Measurements from ENCODE around the gene LINC01488. TPM values are rescaled to one million over a fixed set of nuclear protein-coding genes. Genes with fewer than 3 reads are reported as not detected.

LINC01488 gene
- total RNA-seq, 1 donor from 2014 or later, result not detected

DNA sequence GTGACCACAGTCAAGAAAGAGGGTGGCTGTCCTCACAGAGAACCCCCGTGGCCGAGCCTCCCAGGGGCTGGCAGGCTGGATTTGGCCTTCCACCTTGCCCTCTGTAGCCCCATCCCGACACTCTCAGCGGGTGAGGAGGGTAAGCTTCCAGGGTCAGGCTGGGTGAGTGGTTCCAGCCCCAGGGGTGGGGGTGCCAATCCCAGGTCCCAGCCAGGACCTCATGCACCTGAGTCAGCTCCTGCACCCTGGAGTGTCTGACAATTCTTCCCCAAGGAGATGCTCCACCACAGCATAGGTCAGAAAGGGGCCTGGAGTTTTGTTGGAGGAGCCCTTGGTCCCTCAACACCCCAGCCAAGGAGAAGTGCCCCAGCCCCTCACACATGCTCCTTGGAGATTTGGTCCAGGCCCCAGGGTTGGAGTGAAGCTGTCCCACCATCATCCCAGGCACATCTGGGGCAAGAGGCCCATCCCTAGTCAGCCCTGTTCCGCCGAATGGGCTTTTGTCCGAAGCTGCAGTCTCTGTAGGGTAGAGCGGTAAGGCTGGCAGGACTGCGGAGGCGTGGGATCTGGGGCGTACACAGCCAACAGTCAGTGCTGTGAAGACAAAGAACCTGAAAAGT is 8.4 kb downstream of the LINC01488 start:
- no peak for DNase-seq (ENCODE audit: extremely low read depth, low read depth, low spot score)

DNA sequence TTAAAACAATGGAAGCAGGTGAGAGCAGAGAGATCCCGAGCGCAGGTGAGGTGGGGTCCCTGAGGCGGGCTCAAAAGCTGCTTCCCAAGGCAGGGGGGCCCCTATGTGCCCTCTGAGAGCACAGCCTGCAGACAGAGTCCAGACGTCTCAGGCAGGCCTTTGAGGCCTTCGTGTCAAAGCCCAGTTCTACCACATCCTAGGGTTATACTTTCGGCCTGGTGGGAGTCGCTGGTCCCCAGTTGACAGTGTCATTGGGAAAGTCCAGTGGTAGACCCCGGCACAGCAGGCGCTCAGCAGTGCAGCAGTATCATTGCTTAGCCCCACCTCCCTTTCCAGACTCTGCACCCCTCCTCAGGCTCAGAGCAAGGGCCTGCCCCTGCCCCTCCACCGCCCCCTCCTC is 9.1 kb downstream of the LINC01488 start:
- DNase-seq (ENCODE audit: extremely low read depth, low read depth, low spot score), result no peak

DNA sequence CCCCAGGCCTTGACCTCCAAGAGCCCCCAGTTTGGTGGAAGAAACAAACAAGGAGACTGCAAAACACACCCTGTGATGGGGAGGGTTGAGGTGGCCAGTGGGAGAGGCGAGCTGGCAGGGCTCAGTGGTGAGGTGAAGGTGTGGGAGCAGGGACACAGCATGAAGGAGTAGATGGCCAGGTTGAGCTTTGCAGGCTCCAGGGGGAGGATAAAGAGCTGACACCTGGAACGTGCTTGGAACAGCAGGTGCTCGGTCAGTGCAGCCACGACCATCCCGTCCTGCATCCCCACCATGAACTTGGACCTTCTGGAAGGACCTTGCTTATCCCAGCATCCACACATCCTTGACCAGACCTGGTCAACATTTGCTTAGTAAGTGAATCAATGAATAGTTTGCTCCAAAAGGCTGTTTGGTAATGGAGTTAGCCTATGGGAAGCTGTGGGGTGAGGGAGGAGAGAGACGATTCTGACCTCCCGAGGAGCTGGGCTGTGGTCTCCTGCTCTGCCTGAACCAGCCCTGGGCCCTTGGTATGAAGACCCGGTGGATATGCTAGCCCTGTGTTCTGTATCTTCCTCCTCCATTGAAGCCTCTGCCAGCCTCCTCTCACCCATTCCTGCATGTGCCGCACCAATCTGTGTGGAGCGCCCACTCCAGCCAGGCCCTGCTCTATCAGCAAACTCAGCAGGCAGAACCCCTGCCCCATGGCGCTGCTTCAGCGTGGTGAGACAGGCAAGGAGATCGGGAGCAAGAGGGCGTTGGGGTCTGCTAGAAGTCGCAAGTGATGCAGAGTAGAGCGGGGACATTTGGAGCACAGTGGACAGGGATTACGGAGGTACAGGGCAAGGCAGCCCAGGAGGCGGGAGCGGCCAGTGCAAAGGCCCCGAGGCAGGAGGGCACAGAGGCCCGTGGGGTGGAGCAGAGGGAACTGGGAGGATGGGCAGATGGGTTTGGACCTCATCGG is 9.9 kb downstream of the LINC01488 start:
- no peak for DNase-seq (ENCODE audit: extremely low read depth, low read depth, low spot score)

DNA sequence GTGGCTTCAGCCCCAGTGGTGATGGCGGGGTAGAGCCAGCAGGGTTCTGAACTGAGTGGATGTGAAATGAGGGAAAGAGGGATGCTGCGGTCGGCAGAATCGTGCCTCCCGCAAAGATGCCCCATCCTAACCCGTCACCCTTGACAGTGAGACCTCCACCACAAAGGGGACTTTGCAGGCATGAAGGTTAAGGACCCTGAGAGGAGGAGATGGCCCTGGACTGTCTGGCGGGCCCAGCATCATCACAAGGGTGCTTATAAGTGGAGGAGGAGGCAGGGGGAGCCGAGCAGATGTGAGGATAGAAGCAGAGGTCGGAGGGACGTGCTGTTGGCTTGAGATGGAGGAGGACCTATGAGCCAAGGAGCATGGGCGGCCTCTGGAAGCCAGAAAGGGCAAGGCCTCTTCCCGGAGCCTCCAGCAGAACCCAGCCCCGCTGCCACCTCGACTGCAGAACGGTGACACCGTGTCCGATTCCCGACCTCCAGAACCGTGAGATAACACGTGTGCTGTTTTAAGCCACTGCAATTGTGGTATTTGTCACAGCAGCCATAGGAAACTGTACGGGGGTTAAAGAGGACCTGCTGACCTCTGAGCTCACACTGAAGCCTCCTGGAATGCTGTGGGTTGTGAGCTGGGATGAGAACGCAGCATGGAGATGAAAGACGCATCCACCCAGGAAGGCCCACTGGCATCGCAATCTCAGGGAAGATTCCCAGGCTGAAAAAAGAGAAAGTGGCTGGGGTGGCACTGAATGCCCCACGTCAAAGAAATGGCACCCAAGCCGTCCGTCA is 10.9 kb downstream of the LINC01488 start:
- DNase-seq (ENCODE audit: extremely low read depth, low read depth, low spot score), result no peak

DNA sequence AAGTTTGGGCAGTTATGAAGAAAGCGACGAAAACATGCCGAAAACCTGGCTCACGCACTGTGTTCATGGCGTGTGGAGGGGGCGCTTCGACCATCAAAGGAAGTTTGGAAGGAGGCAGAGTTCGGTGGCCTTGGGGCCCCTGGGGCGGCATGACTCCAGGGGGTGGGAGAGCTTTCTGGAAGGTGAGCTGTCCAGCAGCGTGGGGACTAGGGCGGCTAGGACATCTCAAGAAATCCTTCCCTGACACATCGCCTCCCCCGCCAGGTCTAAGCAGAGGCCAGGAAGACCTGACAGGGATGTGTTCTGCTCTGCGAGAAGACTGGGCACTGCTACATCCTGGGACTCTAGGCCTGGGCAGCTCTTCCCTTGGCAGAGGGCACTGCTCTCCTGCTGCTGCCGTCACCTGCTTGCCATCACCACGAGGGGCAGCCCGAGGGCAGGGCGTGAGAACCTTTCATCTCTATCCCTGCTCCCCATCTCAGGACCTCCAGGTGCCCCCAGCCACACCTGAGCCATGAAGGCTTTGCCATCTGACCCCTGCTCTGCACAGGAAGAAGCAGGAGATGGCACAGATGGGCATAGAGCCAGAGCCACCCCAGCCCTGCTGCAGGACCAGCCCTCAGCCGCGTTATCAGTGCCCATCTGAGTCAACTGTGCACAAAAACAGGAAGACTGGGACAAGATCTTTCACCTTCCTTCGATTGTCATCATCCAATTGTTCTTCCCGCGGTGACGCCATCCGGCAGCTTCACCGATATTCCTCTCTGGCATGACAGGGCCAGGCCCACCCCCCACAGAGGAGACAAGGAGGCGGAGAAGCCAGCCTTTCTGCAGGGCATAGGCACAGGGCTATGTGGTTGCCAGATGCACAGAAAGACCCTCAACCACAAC is 12.7 kb downstream of the LINC01488 start:
- DNase-seq (ENCODE audit: extremely low read depth, low read depth, low spot score), result peak; percentile 34

DNA sequence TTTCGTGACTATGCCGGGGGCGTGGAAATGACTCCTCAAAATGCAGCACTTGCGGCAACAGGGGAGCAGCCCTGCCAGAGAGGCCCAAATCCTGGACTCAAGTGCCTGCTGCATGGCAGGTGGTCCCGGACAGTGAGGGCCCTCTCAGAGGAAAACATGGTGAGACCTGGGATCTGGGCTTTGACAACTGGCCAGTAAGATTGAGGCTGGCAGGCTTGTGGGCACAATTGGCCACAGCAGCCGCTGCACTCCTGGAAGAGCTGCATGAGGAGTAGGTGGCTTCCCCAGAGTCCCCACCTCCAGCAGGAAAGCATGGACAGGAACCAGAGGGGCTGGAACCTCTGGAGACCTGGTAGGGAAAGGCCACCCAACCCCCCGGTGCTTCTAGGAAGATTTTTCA is 13.4 kb downstream of the LINC01488 start:
- no peak for DNase-seq (ENCODE audit: extremely low read depth, low read depth, low spot score)

DNA sequence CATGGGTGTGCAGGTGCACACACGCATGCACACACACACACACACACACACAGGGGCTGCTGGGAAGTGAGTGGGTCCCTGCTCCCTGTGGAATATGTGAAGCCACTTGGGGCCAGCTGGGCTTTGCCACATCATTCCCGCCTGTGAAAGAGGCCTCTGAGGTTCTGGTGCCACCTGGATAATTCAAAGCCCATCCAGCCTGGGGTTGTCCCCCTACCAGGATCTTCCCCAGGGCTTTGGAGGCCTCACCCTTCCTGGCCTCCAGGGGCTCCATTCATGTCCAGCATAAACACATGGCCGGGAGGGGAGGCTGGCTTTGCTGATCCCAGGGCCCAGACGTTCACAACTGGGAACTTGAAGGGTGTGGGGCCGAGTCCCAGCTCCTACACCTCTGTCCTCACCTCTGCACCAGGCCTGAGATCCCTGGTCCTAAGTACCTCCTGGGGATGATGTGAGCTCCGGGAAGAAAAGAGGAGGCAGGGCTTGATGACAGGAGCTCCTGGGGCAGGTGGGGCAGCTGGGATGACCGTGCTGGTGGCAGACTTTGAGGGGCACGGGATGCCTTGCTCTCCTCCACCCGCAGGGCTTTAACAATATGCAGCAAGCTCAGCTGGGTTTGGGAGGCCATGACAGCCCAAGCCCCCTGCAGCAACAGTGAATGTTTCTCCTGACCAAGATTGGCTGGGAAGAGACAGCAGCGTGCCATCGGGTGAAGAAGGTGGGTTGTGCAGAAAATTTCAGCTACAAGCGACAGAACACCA is 14.2 kb downstream of the LINC01488 start:
- no peak for DNase-seq (ENCODE audit: extremely low read depth, low read depth, low spot score)

DNA sequence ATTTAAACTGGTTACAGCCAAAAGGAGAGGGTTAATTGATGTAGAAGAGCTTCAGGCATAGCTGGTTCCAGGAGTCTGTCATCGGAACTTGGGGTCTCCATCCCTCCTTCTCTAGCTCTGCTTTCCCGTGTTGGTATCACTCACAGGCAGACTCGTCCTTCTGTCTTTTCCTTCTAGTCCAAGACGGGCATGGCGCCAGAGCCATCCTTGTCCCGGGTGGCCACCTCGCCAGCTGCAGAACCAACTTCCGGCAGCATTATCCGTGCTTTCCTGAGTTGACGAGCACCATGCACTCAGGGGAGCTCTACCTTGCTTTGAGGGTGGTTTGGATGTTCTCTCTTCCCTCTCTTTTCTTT is 14.7 kb downstream of the LINC01488 start:
- no peak for DNase-seq (ENCODE audit: extremely low read depth, low read depth, low spot score)

DNA sequence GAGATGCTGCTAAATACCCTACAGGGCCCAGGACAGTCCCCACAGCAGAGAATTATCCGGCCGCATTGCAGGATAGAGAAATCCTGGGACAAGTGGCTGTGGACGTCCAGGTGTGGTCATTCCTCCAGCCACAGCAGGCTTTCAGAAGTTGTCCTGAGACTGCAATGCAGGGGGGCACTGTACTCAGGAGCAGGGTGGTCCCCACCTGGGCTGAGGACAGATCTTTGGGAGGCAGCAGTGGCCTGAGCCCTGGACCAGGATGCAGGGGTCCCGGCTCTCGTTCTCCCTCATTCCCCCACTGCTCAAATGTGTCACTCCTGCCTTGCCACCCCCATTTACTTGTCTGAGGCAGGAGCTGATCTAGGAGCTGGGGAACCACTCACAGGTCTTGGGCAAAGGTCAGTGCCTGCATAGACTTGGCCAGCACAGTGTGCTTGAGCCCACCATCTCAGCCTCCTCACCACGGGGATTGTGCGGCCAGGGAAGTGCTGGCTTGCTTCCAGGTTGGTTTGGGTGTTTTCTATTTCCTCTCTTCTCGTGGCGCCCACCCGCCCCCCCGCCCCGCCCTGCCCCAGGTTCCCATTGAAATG is 15.3 kb downstream of the LINC01488 start:
- no peak for DNase-seq (ENCODE audit: extremely low read depth, low read depth, low spot score)

DNA sequence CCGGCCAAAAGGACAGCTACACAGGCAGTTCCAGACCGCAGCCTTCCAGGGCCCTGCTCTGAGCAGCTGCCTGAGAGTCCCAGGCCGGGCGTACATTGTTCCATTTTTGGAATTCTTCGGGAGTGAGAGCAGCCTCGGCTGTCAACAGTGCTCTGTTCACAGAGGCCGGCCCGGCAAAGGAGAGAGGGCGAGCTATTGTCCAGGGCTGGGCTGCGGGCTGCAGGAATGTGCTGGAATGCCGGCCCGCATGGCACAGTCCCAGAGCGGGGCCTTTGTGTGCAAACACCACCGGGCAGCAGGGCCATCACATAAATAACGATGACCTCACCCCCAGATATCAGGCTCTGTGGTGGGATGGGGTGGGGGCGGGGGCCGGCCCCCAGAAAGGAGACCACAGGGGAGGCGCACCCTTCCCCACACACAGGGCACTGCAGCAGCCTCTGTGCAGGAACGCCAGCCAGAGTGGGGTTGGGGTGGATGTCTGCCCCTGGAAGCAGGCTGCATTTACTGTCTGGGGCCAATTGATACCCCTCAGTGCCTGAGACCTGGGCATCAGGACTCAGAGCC is 15.8 kb downstream of the LINC01488 start:
- DNase-seq (ENCODE audit: extremely low read depth, low read depth, low spot score), result peak; percentile 42

DNA sequence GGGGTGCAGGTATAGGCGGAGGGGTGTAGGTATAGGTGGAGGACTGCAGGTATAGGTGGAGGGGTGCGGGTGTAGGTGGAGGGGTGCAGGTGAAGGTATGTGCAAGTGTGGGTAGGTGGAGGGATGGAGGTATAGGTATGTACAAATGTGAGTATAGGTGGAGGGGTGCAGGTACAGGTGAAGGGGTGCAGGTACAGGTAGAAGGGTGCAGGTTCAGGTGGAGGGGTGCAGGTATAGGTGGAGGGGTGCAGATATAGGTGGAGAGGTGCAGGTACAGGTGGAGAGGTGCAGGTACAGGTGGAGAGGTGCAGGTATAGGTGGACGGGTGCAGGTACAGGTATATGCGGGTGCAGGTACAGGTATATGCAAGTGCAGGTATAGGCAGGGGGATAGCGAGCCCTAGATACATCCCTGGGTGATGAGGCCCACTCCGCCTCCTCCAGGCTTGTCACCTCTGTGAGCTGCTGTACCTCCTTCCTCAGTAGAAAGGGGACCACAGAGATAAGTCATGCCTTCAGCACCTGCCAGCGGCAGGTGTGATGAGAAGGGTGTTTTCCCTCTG is 17.2 kb downstream of the LINC01488 start:
- DNase-seq (ENCODE audit: extremely low read depth, low read depth, low spot score), result no peak

DNA sequence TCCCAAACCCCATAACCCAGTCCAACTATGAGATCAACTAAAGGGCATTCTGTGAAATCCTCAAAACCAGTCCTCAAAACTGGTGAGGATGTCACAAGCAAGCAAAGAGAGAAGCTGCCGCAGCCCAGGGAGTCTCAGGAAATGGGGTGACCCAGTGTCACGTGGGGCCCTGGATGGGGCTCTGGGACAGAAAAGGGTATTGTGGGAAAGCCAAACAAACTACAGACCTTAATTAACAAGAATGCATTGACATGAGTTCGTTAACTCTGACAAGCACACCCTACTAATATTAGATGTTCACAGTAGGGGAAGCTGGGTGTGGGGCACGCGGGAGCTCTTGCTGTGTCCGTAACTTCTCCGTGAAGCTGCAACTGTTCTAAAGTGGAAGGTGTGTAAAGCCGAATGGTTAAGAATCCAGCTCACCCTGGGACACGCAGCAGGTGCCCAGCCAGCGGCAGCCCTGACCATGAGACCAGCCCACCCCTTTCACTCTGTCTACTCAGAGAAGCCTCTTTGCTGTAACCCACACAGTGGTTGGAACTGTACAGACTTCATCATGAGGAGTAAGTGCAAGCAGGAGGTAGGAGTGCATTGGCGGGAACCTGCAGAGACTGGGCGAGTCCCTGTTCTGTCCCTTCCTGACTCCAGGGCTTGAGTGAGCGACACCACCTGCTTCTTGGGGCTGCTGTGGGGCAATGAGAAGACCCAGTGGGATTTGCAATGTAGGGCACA is 17.9 kb downstream of the LINC01488 start:
- DNase-seq (ENCODE audit: extremely low read depth, low read depth, low spot score), result no peak

DNA sequence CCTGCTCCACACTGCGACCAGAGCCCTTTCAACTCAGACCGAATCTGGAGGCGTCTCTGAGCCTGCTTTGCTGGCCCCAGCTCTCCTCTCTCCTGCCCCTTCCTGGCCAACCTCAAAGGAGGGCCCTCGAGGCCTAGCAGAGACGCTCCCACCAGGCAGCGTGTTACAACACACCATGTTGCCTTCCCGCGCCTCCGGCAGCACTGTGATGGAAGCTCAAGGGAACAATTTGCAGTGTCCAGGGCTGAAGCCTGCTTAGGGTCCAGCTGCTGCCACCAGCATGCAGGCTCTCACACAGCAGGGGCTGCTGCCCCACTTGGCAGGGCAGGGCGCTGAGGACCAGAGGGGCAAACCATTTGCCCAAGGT is 18.4 kb downstream of the LINC01488 start:
- no peak for DNase-seq (ENCODE audit: extremely low read depth, low read depth, low spot score)

DNA sequence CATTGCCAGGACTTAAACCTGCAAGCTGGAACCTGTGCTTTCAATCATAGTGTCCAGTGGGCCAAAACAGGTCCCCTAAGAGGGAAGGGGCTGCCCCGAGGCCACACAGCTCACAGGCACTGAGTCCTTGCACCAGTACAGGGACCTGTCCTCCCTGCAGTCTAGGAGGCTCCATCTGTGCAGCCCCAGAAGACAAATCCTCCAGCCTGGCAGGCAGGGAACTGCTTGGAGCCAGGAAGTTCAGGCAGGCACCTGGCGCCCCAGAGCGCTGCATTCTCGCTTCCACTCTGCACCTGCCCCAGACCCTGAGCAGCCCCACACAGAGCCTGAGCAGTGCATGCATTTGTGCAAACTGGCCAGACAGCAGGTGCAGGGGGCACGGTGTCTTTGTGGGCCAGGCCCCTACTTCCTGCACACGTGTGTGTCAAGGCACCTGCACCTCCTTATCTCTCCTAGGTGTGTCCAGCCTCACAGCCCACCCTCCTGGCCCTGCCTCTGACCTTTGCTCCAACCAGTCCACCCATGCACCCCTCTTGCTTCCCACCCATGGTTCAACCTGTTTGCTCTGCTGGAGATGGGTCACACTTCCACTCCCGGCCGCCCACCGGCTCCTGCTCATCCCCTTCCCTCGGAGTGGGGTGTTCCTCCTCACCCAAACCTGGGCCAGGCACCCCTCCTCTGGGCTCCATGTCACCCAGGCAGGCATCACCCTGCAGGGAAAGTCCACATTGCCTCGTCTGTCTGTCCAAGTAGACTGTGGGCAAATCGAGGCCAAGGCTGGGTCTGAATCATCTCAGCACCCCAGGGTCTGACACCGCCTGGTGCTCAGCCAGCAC is 19.0 kb downstream of the LINC01488 start:
- DNase-seq (ENCODE audit: extremely low read depth, low read depth, low spot score), result no peak

DNA sequence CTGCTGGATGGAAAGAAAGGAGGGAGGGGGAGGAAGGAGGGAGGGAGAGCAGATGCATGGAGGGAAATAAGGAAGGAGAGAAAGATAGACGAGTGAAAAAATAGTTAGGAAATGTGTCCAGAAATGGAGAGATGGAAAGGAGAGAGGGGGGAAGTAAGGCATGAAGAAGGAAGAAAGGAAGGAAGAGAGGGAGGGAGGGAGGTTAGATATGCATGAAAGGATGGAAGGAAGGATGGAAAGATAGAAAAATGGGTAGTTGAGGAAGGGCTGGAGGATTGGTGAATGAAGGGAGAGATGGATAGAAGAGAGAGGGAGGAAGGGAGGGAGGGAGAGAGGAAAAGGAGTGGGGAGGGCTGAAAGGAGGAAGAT is 19.6 kb downstream of the LINC01488 start:
- DNase-seq (ENCODE audit: extremely low read depth, low read depth, low spot score), result no peak

DNA sequence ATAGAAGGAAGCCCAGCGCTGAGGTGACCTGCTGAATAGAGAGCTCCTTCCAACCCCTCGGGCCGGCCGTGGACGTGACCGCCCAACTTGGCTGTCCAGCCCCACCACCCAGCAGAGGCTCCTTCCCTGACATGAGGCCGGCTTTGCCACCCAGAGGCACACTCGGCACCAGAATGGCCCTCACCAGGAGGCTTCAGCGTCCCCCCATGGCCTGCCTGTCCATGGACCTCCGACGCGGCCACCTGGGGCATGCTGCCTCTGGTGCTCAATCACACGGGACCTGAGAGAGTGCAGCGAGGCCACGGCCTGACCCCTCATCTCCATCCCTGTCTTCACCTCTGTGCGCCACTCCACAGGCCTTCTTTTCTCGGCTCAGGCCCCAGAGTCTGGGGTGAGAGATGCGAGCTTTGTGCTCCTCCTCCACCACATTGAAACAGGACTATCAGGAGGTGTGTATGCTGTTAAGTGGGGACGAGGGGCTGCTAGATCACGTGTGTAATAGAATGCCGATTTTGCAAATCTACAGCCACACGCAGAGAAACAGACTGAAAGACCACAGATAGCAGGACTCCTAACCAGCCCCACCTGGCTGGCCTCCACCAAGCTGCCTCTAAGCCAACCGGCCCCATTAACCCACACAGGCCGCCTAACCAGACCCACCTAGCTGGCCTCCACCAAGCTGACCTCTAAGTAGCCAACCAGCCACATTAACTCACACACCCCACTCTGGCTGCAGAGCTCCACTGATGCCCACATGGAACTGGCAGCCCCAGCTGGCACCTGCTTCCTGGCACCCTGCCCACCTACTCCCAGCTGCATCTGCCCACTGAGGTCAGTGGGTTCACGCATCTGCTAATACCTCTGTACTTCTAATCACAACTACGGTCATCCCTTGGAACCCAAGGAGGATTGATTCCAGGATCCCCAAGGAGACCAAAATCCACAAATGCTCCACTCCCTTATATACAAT is 20.7 kb downstream of the LINC01488 start:
- DNase-seq (ENCODE audit: extremely low read depth, low read depth, low spot score), result no peak
